ENCODE measurements around the gene PPP2R5C. TPM values are rescaled to one million over a fixed set of nuclear protein-coding genes. Genes with fewer than 3 reads are reported as not detected.

PPP2R5C gene
- total and polyA plus RNA-seq, 2 of the 8 experiments (the other 6 are each of a cell fraction or from before 2014, with no cell fraction given), result 49.6 to 95.9 TPM

DNA sequence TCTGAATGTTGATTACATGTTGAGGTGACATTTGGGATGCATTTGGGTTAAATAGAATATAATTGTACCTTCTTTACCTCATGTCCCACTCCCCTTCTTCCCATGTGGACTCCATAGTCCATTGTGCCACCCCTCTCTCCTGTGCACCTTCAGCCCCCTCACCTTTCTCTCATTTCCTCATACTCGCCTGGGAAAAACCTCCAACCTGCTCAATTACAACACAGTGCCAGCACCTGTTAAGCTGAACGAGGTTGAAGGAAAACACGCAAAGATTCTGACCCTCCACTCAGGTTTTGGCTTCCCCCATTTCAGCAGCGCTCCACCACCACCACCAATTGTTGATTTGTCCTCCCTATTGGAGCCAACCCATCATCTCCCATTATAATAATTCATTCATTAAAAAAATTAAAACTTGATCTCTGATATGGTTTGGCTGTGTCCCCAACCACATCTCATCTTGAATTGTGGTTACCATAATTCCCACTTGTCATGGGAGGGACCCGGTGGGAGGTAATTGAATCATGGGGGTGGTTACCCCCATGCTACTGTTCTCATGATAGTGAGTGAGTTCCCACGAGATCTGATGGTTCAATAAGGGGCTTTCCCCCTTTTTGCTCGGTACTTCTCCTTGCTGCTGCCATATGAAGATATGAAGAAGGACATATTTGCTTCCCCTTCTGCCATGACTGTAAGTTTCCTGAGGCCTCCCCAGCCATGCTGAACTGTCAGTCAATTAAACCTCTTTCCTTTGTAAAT, 33.7 kb upstream of the PPP2R5C start (continued):
- TF ChIP-seq TBP (IDR thresholded peaks at IDR 0.05; ENCODE audit: low read depth, low read length), result no peak
- no peak for TF ChIP-seq NANOG (IDR thresholded peaks at IDR 0.05; ENCODE audit: insufficient read depth, low read depth, low read length, poor library complexity, severe bottlenecking)
- no peak for TF ChIP-seq RBBP5 (IDR thresholded peaks at IDR 0.05; ENCODE audit: borderline replicate concordance, low read depth, low read length)
- TF ChIP-seq, protein P1, sequence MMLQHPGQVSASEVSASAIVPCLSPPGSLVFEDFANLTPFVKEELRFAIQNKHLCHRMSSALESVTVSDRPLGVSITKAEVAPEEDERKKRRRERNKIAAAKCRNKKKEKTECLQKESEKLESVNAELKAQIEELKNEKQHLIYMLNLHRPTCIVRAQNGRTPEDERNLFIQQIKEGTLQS (IDR thresholded peaks at IDR 0.05; ENCODE audit: insufficient read depth, low read depth, low read length), result no peak
- TF ChIP-seq EP300 (IDR thresholded peaks at IDR 0.05; ENCODE audit: borderline replicate concordance in 1 of 2, low read depth in 2 of 2, low read length in 2 of 2), result no peak
